ENCODE measurements around the gene CCDC177.

GRCh38 chr14:69573831-69574262 is 824 bp downstream of the CCDC177 start:
- TF ChIP-seq EZH2 (IDR thresholded peaks at IDR 0.05; ENCODE audit: borderline replicate concordance, low read depth, low read length, severe bottlenecking) = no peak
- TF ChIP-seq, protein P1, sequence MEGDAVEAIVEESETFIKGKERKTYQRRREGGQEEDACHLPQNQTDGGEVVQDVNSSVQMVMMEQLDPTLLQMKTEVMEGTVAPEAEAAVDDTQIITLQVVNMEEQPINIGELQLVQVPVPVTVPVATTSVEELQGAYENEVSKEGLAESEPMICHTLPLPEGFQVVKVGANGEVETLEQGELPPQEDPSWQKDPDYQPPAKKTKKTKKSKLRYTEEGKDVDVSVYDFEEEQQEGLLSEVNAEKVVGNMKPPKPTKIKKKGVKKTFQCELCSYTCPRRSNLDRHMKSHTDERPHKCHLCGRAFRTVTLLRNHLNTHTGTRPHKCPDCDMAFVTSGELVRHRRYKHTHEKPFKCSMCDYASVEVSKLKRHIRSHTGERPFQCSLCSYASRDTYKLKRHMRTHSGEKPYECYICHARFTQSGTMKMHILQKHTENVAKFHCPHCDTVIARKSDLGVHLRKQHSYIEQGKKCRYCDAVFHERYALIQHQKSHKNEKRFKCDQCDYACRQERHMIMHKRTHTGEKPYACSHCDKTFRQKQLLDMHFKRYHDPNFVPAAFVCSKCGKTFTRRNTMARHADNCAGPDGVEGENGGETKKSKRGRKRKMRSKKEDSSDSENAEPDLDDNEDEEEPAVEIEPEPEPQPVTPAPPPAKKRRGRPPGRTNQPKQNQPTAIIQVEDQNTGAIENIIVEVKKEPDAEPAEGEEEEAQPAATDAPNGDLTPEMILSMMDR (IDR thresholded peaks at IDR 0.05; ENCODE audit: borderline replicate concordance, extremely low read depth, low read length, poor library complexity, severe bottlenecking) = no peak
